GM21723 (cell line): Measurements from ENCODE around the gene C4orf36.
"Not testable (repeated sequence)": the region's sequence is repeated elsewhere in the genome, so short reads cannot be mapped to it uniquely, and the experiment has no call there.

ENCODE experiments used
- ATAC-seq: cut with Tn5 transposase; IDR thresholded peaks from one replicate; pipeline ENCODE4 v1.9.1; 2021; ENCODE audit warnings: mild to moderate bottlenecking, moderate library complexity; ENCODE audit not compliant: unreplicated experiment

The C4orf36 gene

DNA sequence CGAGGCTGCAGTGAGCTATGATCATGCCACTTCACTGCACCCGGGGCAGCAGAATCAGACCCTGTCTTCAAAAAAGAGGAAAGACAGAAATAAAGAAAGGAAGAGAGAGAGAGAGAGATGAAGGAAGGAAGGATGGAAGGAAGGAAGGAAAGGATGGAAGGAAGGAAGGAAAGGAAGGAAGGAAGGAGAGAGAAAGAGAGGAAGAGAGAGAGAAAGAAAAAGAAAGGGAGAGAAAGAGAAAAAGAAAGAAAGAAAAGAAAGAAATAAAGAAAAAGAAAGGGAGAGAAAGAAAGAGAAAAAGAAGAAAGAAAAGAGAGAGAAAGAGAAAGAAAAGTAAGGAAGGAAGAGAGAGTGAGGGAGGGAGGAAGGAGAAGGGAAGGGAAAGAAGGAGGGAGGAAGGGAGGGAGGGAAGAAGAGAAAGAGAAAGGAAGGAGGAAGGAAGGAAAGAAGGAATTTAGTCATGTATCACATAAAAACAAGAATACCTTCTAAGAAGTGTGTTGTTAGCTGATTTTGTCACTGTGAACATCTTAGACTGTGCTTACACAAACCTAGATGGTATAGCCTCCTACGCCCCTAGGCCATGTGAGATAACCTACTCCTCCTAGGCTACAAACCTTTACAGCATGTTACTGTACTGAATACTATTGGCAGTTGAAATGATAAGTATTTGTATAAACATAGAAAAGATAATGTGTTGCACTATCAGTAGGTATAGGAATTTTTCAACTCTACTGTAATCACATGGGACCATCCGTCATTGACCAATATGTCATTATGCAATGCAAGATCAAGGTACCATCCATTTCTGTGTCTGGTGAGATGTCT is 25.2 kb upstream of the C4orf36 start:
- no peak for ATAC-seq

DNA sequence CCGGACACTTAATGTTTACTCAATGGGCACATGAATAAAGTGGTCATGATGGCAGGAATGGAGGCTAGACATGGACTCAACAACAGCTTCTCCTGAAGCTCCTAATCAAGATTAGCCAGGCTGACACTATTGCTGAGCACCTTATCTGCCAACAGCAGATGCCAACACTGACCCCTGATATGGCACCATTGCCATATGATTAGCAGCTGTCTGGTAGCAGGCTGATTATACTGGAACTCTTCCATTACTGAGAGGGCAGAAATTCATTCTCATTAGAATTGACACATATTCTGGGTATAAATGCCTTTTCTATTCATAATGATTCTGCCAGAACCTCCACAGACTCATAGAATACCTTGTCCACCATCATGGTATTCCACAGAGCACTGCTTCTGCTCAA is 24.2 kb upstream of the C4orf36 start:
- ATAC-seq, result no peak

- no peak for ATAC-seq
Observed at GRCh38 chr4:86910820-86911684, 18.8 kb upstream of the C4orf36 start.

DNA sequence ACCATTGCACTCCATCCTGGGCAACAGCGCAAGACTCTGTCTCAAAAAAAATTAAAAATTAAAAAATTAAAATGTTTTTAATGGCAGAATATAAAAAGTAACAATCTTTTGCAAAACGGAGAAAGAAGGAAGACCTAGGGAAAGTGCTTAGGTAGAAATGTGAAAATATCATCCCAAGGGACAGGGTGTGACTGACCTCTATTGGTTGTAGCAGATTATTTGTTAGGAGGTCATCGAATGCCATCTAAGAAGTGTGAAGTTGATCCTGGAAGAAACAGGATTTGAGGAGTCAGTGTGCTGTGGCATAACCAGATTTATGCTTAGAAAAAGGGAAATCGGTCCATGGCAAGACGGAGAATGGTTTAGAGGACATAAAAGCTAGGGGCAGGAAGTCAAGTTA is 18.1 kb upstream of the C4orf36 start:
- ATAC-seq, result no peak

GRCh38 chr4:86909546-86910295 is 17.5 kb upstream of the C4orf36 start:
- ATAC-seq, result no peak

DNA sequence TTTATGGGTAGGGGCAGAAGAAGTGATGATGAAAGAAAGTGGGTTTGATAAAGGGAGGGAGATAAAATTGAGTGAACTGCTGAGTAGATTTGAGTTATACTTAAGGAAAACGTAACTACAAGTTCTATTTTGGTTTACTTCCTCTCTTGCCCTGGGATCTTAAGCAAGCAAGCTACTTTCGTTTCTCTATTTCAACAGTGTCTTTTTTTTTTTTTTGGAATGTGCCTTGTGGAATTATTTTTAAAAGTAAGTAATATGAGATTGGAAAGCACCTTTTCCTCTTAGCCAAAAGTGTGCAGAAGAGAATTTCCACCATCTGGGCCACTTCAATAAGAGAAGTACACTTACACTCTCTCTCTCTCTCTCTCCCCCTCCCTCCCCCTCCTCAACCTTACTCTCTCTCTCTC is 16.0 kb upstream of the C4orf36 start:
- no peak for ATAC-seq

GRCh38 chr4:86901864-86902263 is 9.6 kb upstream of the C4orf36 start:
- ATAC-seq, result no peak

DNA sequence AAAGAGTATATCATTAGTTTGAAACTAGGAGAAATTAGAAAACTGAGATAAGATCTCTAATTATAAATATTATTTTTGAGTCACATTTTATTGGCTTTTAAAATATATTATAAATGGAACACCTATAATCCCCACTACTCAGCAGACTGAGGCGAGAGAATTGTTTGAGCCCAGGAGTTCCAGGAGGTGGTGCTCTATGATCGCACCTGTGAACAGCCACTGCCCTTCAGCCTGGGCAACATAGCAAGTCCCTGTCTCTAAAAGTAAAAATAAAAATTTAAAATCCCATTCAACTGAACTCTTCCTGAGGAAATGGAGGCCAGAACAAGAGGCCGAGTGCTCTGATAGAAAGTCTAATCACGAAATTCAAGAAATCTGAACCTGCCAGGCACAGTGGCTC is 6.3 kb upstream of the C4orf36 start:
- ATAC-seq, result no peak

- ATAC-seq, result no peak
Observed at GRCh38 chr4:86896596-86896995, 4.4 kb upstream of the C4orf36 start.

- ATAC-seq, result peak; percentile 54
Observed at GRCh38 chr4:86895692-86896488, 3.7 kb upstream of the C4orf36 start.

DNA sequence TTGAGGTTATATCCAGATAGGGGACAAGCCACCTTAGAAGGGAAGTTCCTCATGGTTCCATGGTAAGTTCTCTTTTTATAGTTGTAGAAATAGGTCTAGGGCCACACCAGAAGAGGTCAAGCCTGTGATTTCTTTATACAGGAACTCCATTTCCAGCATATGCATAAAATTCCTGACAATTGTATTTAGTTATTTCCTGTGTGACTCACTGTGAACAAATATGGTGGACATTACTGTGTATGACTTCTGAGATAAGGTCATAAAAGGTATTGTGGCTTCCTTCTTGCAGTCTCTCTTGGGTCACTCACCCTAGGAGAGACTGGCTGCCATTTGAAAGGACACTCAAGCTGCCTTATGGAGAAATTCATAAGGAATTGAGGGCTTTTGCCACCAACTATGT is 2.2 kb upstream of the C4orf36 start:
- ATAC-seq, result no peak

GRCh38 chr4:86893136-86893535 is 914 bp upstream of the C4orf36 start:
- ATAC-seq, result no peak

DNA sequence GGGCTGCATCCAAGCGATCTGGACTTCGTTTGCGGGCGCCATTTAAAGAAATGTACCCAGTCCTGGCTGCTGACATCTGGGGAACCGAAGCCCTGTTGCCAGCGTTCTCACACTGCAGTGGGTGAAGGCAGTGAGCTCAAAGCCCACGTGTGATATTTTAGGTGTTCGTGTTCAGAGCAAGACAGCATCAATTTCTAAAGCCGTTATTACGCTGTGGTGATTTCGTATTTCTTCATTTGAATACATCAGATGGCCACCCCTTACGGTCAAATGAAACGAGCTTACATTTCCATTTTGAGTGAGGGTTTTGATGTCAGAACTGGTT is 376 bp upstream of the C4orf36 start:
- no peak for ATAC-seq

DNA sequence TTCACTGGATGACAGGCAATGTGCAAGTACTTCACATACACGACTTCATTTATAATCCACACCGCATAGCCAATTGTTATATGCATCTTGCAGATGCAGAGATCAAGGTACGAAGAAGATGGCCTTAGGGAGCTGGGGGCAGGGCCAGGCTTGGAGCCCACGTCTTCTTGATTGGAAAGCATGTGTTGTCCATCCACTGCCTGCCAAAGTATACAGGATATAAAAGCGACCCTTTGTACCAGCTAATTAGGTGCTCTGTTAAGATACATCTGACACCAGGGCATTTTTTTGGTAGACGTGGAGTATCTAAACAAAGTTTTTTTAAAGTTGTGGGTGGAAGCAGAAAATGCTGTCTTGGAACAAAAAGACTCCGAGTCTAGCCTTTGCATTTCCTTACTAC is 1.4 kb downstream of the C4orf36 start:
- no peak for ATAC-seq

- ATAC-seq, result no peak
Observed at GRCh38 chr4:86879641-86880040, 12.6 kb downstream of the C4orf36 start.

DNA sequence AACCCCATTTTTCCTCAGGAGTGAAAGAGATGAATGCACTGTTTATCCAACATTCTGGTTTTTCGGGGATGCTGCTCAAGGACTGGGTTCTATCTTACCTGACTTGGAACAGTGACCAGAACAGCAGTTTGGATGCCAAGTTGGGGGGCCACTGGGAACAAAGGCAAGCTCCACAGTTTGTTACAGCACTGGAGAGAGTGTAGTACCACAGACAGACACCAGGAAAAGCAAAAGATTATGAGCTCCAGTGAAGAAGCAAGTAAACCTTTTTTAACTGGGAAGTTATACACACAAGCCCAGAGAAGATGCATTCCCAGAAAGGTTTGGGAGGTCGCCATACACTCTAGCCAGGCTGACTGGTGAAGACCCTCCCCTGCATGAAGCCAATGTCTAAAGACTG is 13.6 kb downstream of the C4orf36 start:
- ATAC-seq, result no peak

GRCh38 chr4:86876894-86877685 is 15.1 kb downstream of the C4orf36 start:
- ATAC-seq, result no peak

DNA sequence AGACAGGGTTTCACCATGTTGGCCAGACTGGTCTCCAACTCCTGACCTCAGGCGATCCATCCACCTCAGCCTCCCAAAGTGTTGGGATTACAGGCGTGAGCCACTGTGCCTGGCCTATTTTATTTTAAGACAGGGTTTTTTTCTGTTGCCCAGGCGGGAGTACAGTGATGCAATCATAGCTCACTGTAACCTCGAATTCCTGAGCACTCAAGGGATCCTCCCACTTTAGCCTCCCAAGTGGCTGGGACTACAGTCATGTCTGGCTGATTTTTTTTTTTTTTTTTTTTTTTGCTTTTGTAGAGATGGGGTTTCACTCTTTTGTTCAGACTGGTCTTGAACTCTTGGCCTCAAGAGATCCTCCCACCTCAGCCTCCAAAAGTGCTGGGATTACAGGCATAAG is 16.8 kb downstream of the C4orf36 start:
- not testable (repeated sequence) for ATAC-seq

DNA sequence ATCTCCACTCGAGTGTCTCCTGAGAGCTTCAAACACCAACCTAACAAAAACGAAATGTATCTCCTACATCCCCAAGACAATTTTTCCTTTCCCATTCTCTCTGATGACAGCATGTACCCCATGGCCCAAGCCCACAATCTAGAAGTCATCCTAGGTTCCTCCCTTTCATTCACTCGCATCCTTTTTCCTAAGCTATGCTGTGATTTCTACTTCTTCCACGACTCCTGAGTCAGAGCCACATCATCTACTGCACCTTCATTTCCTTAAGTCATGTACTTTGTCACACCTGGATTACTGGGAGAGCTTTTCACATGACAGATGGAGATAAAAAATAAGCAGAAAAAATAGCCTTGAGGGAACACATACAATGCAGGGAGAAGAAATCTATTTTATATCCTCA is 20.1 kb downstream of the C4orf36 start:
- no peak for ATAC-seq
